SU-DHL-6 (cell line): ENCODE results near the gene PRPF31.

Experiments
- H2AFZ ChIP-seq: fragments of 200-600 bp; sonication (generic); 2 replicates; pipeline ENCODE4 v1.6.1; 2014; ENCODE audit warnings: low read depth, mild to moderate bottlenecking, moderate library complexity, mixed read lengths, antibody characterized with exemption, low read length; ENCODE audit not compliant: severe bottlenecking
- H3F3A ChIP-seq: fragments of 200-600 bp; shearing (Covaris generic); 2 replicates; pipeline ENCODE4 v1.6.0; 2016; ENCODE audit warnings: antibody characterized with exemption, mild to moderate bottlenecking; ENCODE audit not compliant: insufficient read depth
- H3K27ac ChIP-seq: fragments of 200-600 bp; sonication (generic); 2 replicates; pipeline ENCODE4 v1.5.1; 2016; ENCODE audit warnings: low read depth, mild to moderate bottlenecking, low read length, moderate library complexity, mixed read lengths
- H3K27me3 ChIP-seq: fragments of 200-600 bp; sonication (generic), shearing (Covaris generic); 2 replicates; pipeline ENCODE4 v1.6.0; 2014; ENCODE audit warnings: mild to moderate bottlenecking, low read length
- H3K36me3 ChIP-seq: fragments of 200-600 bp; sonication (generic); 2 replicates; pipeline ENCODE4 v1.6.1; 2014; ENCODE audit warnings: mild to moderate bottlenecking, low read length, mixed read lengths
- H3K4me2 ChIP-seq: fragments of 300-600, 200-600 bp; shearing (Covaris generic), sonication (generic); 2 replicates; pipeline ENCODE4 v1.6.0; 2014; ENCODE audit warnings: low read length, low read depth, mild to moderate bottlenecking; ENCODE audit not compliant: poor library complexity, severe bottlenecking
- H3K4me3 ChIP-seq: fragments of 200-600 bp; sonication (generic); 2 replicates; pipeline ENCODE4 v1.5.1; 2014; ENCODE audit warnings: antibody characterized with exemption, low read length, mild to moderate bottlenecking, mixed read lengths; ENCODE audit not compliant: insufficient read depth, poor library complexity, severe bottlenecking
- H3K79me2 ChIP-seq: fragments of 200-600 bp; sonication (generic); 2 replicates; pipeline ENCODE4 v1.6.1; 2014; ENCODE audit warnings: mild to moderate bottlenecking, low read length, moderate library complexity; ENCODE audit not compliant: insufficient read depth
- H3K9ac ChIP-seq: fragments of 200-600 bp; sonication (generic); 2 replicates; pipeline ENCODE4 v1.7.0; 2014; ENCODE audit warnings: mild to moderate bottlenecking, low read length
- H3K9me2 ChIP-seq: fragments of 200-600 bp; sonication (generic); replicated peaks from 2 replicates; pipeline ENCODE4 v1.6.1; 2014; ENCODE audit warnings: low read length; ENCODE audit not compliant: insufficient read depth
- H3K9me3 ChIP-seq: fragments of 200-600 bp; sonication (generic); 2 replicates; pipeline ENCODE4 v1.6.1; 2014; ENCODE audit warnings: low read length, mixed read lengths; ENCODE audit not compliant: insufficient read depth
- H4K20me1 ChIP-seq: fragments of 200-600 bp; sonication (generic); 2 replicates; pipeline ENCODE4 v1.6.1; 2014; ENCODE audit warnings: low read depth, mild to moderate bottlenecking, antibody characterized with exemption, low read length, moderate library complexity, mixed read lengths
- CTCF ChIP-seq: fragments of 200-600 bp; sonication (generic); IDR thresholded peaks from one replicate; pipeline ENCODE4 v1.5.1; 2017; ENCODE audit warnings: antibody characterized with exemption, mild to moderate bottlenecking, low read length, moderate library complexity; ENCODE audit not compliant: insufficient read depth, poor library complexity, severe bottlenecking
- EZH2phosphoT487 ChIP-seq: fragments of 200-600 bp; sonication (generic), shearing (Covaris generic); conservative IDR thresholded peaks from 2 replicates; pipeline ENCODE4 v1.6.1; 2018; ENCODE audit warnings: mild to moderate bottlenecking, antibody characterized with exemption, low read length, moderate library complexity, mixed read lengths

Gene PRPF31

GRCh38 chr19:54102421-54103169 lies 13.0 kb upstream of the PRPF31 start, which contains the start of gene NDUFA3:
TSS of gene NDUFA3 (plus strand) at chr19:54102855. CDS start at chr19:54102879, 24 bp downstream.
- H3F3A ChIP-seq = no peaks in the 10 kb centered on the region
- peak within 1 kb of the TSS; percentile 83 for H3K4me3 ChIP-seq
- no peaks in the 10 kb centered on the region for H4K20me1 ChIP-seq
- H3K4me2 ChIP-seq = peak within 1 kb of the TSS; percentile 87
- no peaks in the 10 kb centered on the region for H3K9me3 ChIP-seq
- peaks cover 16% of the 10 kb centered on the region for H3K79me2 ChIP-seq
- no peaks in the 10 kb centered on the region for H3K27me3 ChIP-seq
- TF ChIP-seq EZH2phosphoT487 (no peak), CTCF (no peak)
- H3K9me2 ChIP-seq = no peaks in the 10 kb centered on the region
- H3K9ac ChIP-seq = peak within 1 kb of the TSS; percentile 84
- no peaks in the 10 kb centered on the region for H3K36me3 ChIP-seq
- peak within 1 kb of the TSS; percentile 88 for H2AFZ ChIP-seq
- no peak within 1 kb of the TSS for H3K27ac ChIP-seq

GRCh38 chr19:54104998-54105715 lies 10.4 kb upstream of the PRPF31 start:
- Histone ChIP-seq H3F3A (no peaks in the 10 kb centered on the region), H4K20me1 (no peaks in the 10 kb centered on the region), H2AFZ (no peak overlapping the region), H3K79me2 (peaks cover 16% of the 10 kb centered on the region), H3K4me2 (no peak overlapping the region), H3K9ac (no peak overlapping the region), H3K4me3 (no peak overlapping the region), H3K9me3 (no peaks in the 10 kb centered on the region), H3K27ac (no peak overlapping the region), H3K9me2 (no peaks in the 10 kb centered on the region), H3K27me3 (no peaks in the 10 kb centered on the region), H3K36me3 (no peaks in the 10 kb centered on the region)
- TF ChIP-seq CTCF (no peak), EZH2phosphoT487 (no peak)

GRCh38 chr19:54105796-54106195 lies 9.8 kb upstream of the PRPF31 start:
- no peaks in the 10 kb centered on the region for H3F3A ChIP-seq
- no peaks in the 10 kb centered on the region for H3K27me3 ChIP-seq
- no peaks in the 10 kb centered on the region for H3K36me3 ChIP-seq
- no peak for TF ChIP-seq CTCF
- no peak for TF ChIP-seq EZH2phosphoT487
- H3K27ac ChIP-seq = no peak overlapping the region
- H4K20me1 ChIP-seq = no peaks in the 10 kb centered on the region
- peaks cover 16% of the 10 kb centered on the region for H3K79me2 ChIP-seq
- no peaks in the 10 kb centered on the region for H3K9me3 ChIP-seq
- H3K4me2 ChIP-seq = no peak overlapping the region
- no peak overlapping the region for H3K4me3 ChIP-seq
- H3K9me2 ChIP-seq = no peaks in the 10 kb centered on the region
- no peak overlapping the region for H2AFZ ChIP-seq
- no peak overlapping the region for H3K9ac ChIP-seq
